OCI-LY1 (cell line): ENCODE results near the gene USP46.

Experiments
- H2AFZ ChIP-seq: fragments of 200-600 bp; sonication (generic), shearing (Covaris generic); 2 replicates; pipeline ENCODE4 v1.6.0; 2014; ENCODE audit warnings: antibody characterized with exemption, mild to moderate bottlenecking, low read length
- H3F3A ChIP-seq: fragments of 200-600 bp; sonication (generic), shearing (Covaris generic); 2 replicates; pipeline ENCODE4 v1.6.0; 2014; ENCODE audit warnings: mild to moderate bottlenecking, antibody characterized with exemption, low read length, moderate library complexity; ENCODE audit not compliant: insufficient read depth
- H3K27ac ChIP-seq: fragments of 200-600 bp; sonication (generic); 2 replicates; pipeline ENCODE4 v1.5.1; 2014; ENCODE audit warnings: low read length, mixed run types, mild to moderate bottlenecking, low read depth; ENCODE audit not compliant: poor library complexity, severe bottlenecking
- H3K27me3 ChIP-seq: fragments of 200-600 bp; sonication (generic); 2 replicates; pipeline ENCODE4 v1.6.0; 2014; ENCODE audit warnings: antibody characterized with exemption, mild to moderate bottlenecking, low read length, moderate library complexity; ENCODE audit not compliant: insufficient read depth
- H3K36me3 ChIP-seq: fragments of 200-600 bp; sonication (generic); 2 replicates; pipeline ENCODE4 v1.6.1; 2014; ENCODE audit warnings: mild to moderate bottlenecking, antibody characterized with exemption, low read length, moderate library complexity, mixed read lengths; ENCODE audit not compliant: insufficient read depth
- H3K4me1 ChIP-seq: fragments of 200-600 bp; sonication (generic); 2 replicates; pipeline ENCODE4 v1.5.1; 2014; ENCODE audit warnings: mild to moderate bottlenecking, low read length, moderate library complexity; ENCODE audit not compliant: insufficient read depth, severe bottlenecking
- H3K4me2 ChIP-seq: fragments of 200-600 bp; sonication (generic), shearing (Covaris generic); 2 replicates; pipeline ENCODE4 v1.6.1; 2014; ENCODE audit warnings: low read length
- H3K4me3 ChIP-seq: fragments of 200-600 bp; sonication (generic); 2 replicates; pipeline ENCODE4 v1.5.1; 2014; ENCODE audit warnings: low read length, low read depth, mild to moderate bottlenecking, mixed read lengths; ENCODE audit not compliant: poor library complexity, severe bottlenecking
- H3K79me2 ChIP-seq: fragments of 200-600 bp; shearing (Covaris generic); 2 replicates; pipeline ENCODE4 v1.6.1; 2016; ENCODE audit warnings: mixed run types, low read length, mixed read lengths; ENCODE audit not compliant: insufficient read depth
- H3K9ac ChIP-seq: fragments of 200-600 bp; sonication (generic), shearing (Covaris generic); 2 replicates; pipeline ENCODE4 v1.6.1; 2014; ENCODE audit warnings: mild to moderate bottlenecking, low read length, mixed read lengths
- H3K9me2 ChIP-seq: fragments of 200-600 bp; sonication (generic), shearing (Covaris generic); 2 replicates; pipeline ENCODE4 v1.6.1; 2014; ENCODE audit warnings: low read depth, mild to moderate bottlenecking, low read length, mixed read lengths
- H3K9me3 ChIP-seq: fragments of 200-600 bp; shearing (Covaris generic); 2 replicates; pipeline ENCODE4 v1.6.1; 2014; ENCODE audit warnings: low read length, mixed read lengths
- H4K20me1 ChIP-seq: fragments of 200-600 bp; sonication (generic), shearing (Covaris generic); 2 replicates; pipeline ENCODE4 v1.6.0; 2016; ENCODE audit warnings: mild to moderate bottlenecking, low read length; ENCODE audit not compliant: insufficient read depth
- EZH2 ChIP-seq: fragments of 200-600 bp; sonication (generic), shearing (Covaris generic); IDR thresholded peaks from 2 replicates; pipeline ENCODE4 v1.8.0; 2017; ENCODE audit warnings: borderline replicate concordance, mixed run types, mild to moderate bottlenecking, antibody characterized with exemption, low read length, moderate library complexity, mixed read lengths
- TF ChIP-seq, protein P1 (sequence below): fragments of 200-600 bp; sonication (generic), shearing (Covaris generic); IDR thresholded peaks from 2 replicates; pipeline ENCODE4 v1.5.1; 2017; ENCODE audit warnings: mild to moderate bottlenecking, antibody characterized with exemption, low read length, moderate library complexity, mixed read lengths

The USP46 gene

DNA sequence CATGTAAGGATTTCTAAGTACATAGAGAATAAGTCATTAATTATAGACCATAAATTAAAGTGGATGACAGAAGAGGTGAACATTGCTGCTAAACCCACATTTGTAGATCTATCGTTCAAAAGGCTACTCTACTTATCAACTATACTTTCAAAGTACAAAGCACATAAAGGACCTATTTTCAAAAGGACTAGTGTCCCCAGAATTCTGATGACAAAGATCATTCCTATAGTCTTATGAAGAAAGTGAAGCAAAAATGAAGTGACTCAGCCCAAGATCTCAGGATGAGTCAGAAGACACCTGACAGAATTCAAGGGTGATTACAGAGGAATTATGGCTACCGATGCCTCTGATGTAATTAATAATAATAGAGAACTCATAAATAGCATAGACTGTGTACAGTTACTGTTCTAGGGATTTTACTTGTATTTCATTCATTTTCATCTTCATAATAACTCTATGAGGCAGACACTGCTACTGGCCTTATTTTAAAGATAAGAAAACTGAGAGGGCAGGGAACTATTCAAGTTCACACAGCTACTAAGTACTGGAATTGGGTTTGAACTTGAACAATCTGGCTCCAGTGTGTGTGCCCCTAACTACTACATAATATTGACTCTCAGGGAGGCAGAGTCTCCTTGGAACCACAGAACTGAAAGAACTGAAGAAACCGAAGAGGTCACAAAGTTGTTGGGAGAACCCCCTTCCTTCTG lies 17.1 kb downstream of the USP46 start:
- no peak overlapping the region for H3K9ac ChIP-seq
- no peaks in the 10 kb centered on the region for H3K27me3 ChIP-seq
- H3K9me2 ChIP-seq, result no peaks in the 10 kb centered on the region
- H3K4me1 ChIP-seq, result peaks cover 5% of the 10 kb centered on the region
- no peak overlapping the region for H2AFZ ChIP-seq
- H3F3A ChIP-seq, result no peaks in the 10 kb centered on the region
- TF ChIP-seq, protein P1, sequence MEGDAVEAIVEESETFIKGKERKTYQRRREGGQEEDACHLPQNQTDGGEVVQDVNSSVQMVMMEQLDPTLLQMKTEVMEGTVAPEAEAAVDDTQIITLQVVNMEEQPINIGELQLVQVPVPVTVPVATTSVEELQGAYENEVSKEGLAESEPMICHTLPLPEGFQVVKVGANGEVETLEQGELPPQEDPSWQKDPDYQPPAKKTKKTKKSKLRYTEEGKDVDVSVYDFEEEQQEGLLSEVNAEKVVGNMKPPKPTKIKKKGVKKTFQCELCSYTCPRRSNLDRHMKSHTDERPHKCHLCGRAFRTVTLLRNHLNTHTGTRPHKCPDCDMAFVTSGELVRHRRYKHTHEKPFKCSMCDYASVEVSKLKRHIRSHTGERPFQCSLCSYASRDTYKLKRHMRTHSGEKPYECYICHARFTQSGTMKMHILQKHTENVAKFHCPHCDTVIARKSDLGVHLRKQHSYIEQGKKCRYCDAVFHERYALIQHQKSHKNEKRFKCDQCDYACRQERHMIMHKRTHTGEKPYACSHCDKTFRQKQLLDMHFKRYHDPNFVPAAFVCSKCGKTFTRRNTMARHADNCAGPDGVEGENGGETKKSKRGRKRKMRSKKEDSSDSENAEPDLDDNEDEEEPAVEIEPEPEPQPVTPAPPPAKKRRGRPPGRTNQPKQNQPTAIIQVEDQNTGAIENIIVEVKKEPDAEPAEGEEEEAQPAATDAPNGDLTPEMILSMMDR, result no peak
- no peak for TF ChIP-seq EZH2
- no peaks in the 10 kb centered on the region for H3K9me3 ChIP-seq
- H3K27ac ChIP-seq, result no peak overlapping the region
- no peaks in the 10 kb centered on the region for H3K36me3 ChIP-seq
- H3K4me3 ChIP-seq, result no peak overlapping the region
- H3K79me2 ChIP-seq, result no peaks in the 10 kb centered on the region; the same call in 1 of the 2 replicates
- H4K20me1 ChIP-seq, result no peaks in the 10 kb centered on the region
- no peak overlapping the region for H3K4me2 ChIP-seq

DNA sequence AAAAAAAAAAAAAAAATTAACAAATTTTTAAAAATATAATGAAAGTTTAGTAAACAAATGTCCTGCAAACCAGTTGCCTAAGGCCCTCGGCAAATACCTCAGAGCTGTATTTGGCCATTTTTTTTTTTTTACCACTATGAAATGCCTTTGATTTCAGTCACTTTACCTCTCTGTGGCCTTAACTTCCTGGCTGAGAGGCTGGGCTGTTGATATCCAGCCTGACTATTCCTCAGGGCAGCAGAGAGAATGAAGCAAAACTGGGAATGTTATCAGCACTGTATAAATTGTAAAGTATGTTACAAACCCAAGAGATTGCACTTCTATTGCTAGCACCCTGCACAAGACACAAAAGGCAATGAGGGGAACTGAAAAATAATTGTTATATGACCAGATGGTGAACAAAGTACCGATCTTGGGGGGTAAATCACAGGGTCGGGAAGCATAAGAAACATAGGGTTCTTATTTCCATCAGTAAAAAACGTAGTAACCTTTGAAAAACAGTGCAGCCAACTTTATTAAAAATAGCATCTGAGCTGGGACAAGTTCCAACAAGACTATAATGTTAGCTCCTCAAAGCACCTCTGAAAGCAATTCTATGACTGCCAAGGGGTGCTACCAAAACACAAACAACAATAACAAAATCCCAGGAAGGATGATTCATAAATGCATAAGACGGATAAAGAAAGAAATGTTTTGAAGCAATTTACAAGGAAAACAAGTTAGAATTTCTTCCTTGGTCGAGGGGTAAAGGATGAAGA lies 18.1 kb downstream of the USP46 start:
- Histone ChIP-seq H3K9me2 (no peaks in the 10 kb centered on the region), H3K79me2 (no peaks in the 10 kb centered on the region; the same call in 1 of the 2 replicates), H3K4me1 (peaks cover 5% of the 10 kb centered on the region), H3K4me3 (no peak overlapping the region), H2AFZ (no peak overlapping the region), H3K9me3 (no peaks in the 10 kb centered on the region), H3K36me3 (no peaks in the 10 kb centered on the region), H3F3A (no peaks in the 10 kb centered on the region), H4K20me1 (no peaks in the 10 kb centered on the region), H3K27me3 (no peaks in the 10 kb centered on the region), H3K9ac (no peak overlapping the region), H3K4me2 (no peak overlapping the region), H3K27ac (no peak overlapping the region)
- TF ChIP-seq, protein P1, result no peak
- no peak for TF ChIP-seq EZH2

DNA sequence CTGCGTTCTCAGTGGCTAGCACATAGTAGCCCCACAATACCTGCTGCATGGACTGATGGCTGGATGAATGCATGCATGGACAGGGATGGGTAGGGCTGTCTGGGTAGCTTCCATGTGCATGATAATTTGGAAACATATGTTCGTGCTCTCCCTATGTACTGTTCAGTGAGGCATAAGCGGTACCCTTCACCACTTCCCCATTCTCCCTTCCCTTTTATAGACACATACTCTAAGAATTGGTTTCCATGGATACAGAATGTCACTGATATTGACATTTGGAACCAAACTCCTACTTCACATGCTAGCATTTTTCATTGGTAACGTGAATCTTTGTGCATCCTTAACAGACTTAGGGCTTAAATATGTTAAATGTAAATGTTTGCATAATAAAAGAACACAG lies 20.4 kb downstream of the USP46 start:
- Histone ChIP-seq H4K20me1 (no peaks in the 10 kb centered on the region), H3K4me3 (no peak overlapping the region), H2AFZ (no peak overlapping the region), H3F3A (no peaks in the 10 kb centered on the region), H3K79me2 (no peaks in the 10 kb centered on the region; the same call in 1 of the 2 replicates), H3K9me3 (no peaks in the 10 kb centered on the region), H3K9me2 (no peaks in the 10 kb centered on the region), H3K36me3 (no peaks in the 10 kb centered on the region), H3K27ac (no peak overlapping the region), H3K4me1 (no peaks in the 10 kb centered on the region), H3K9ac (no peak overlapping the region), H3K27me3 (no peaks in the 10 kb centered on the region), H3K4me2 (no peak overlapping the region)
- TF ChIP-seq EZH2, result no peak
- TF ChIP-seq, protein P1, result no peak
